ENCODE data around the gene MCRS1. TPM values are rescaled to one million over a fixed set of nuclear protein-coding genes. Genes with fewer than 3 reads are reported as not detected.
A peak's percentile ranks its signal among the peaks of the same experiment; 100 is the strongest.
"Not testable (repeated sequence)": the region's sequence is repeated elsewhere in the genome, so short reads cannot be mapped to it uniquely, and the experiment has no call there.

Gene MCRS1
- total and polyA plus RNA-seq, 8 donors: 40.5 to 65.2 (median 52.3) TPM

GRCh38 chr12:49534731-49535278 lies 33.1 kb downstream of the MCRS1 start:
- no peak overlapping the region for H3K4me3 ChIP-seq
- H3K9me3 ChIP-seq: no peaks in the 10 kb centered on the region
- no peak for ATAC-seq
- no peaks in the 10 kb centered on the region for H3K36me3 ChIP-seq
- H3K4me1 ChIP-seq: peaks cover 15 to 39% of the 10 kb centered on the region in 2 donors
- intact Hi-C loops (cut with DNase I): no loop called here
- H3K27ac ChIP-seq: no peak overlapping the region
- peaks cover 23 to 53% of the 10 kb centered on the region in 2 donors for H3K27me3 ChIP-seq
- no peak for DNase-seq
- TF ChIP-seq CTCF (IDR thresholded peaks at IDR 0.05): no peak

GRCh38 chr12:49534122-49534521 lies 33.8 kb downstream of the MCRS1 start:
- H3K4me3 ChIP-seq; ATAC-seq; H3K27ac ChIP-seq; intact Hi-C loops (cut with DNase I); H3K9me3 ChIP-seq; DNase-seq; H3K36me3 ChIP-seq: not testable (repeated sequence)
- peaks cover 16 to 46% of the 10 kb centered on the region in 2 donors for H3K27me3 ChIP-seq
- peaks cover 15 to 37% of the 10 kb centered on the region in 2 donors for H3K4me1 ChIP-seq

- ATAC-seq (no peak), DNase-seq (no peak)
- intact Hi-C loops (cut with DNase I): no loop called here
- no peak overlapping the region for H3K27ac ChIP-seq
- no peak for TF ChIP-seq CTCF (IDR thresholded peaks at IDR 0.05)
- H3K4me3 ChIP-seq: no peak overlapping the region
- H3K27me3 ChIP-seq: peaks cover 12 to 38% of the 10 kb centered on the region in 2 donors
- no peaks in the 10 kb centered on the region for H3K9me3 ChIP-seq
- peaks cover 11 to 29% of the 10 kb centered on the region in 2 donors for H3K4me1 ChIP-seq
- H3K36me3 ChIP-seq: no peaks in the 10 kb centered on the region
Observed at GRCh38 chr12:49533331-49533730, 34.6 kb downstream of the MCRS1 start.

GRCh38 chr12:49531745-49532144 lies 36.2 kb downstream of the MCRS1 start:
- DNase-seq: no peak
- H3K36me3 ChIP-seq: peaks cover 0 to 10% of the 10 kb centered on the region in 2 donors
- H3K27ac ChIP-seq: no peak overlapping the region
- H3K27me3 ChIP-seq: peaks cover 0 to 23% of the 10 kb centered on the region in 2 donors
- no peak overlapping the region for H3K4me3 ChIP-seq
- TF ChIP-seq CTCF (IDR thresholded peaks at IDR 0.05): no peak
- no peaks in the 10 kb centered on the region for H3K9me3 ChIP-seq
- H3K4me1 ChIP-seq: peaks cover 0 to 13% of the 10 kb centered on the region in 2 donors
- ATAC-seq: no peak
- intact Hi-C loops (cut with DNase I): no loop called here

GRCh38 chr12:49529414-49529813 lies 38.5 kb downstream of the MCRS1 start:
- DNase-seq (no peak), ATAC-seq (peak; percentile 14)
- H3K9me3 ChIP-seq: no peaks in the 10 kb centered on the region
- peaks cover 0 to under 1% of the 10 kb centered on the region in 2 donors for H3K27me3 ChIP-seq
- no peaks in the 10 kb centered on the region for H3K4me1 ChIP-seq
- no peak overlapping the region for H3K27ac ChIP-seq
- no peak for TF ChIP-seq CTCF (IDR thresholded peaks at IDR 0.05)
- intact Hi-C loops (cut with DNase I): no loop called here
- peaks cover 0 to 32% of the 10 kb centered on the region in 2 donors for H3K36me3 ChIP-seq
- H3K4me3 ChIP-seq: no peak overlapping the region

Measured in left lung (tissue), 10 donors.